ENCODE results near the gene CD109.
"Not testable (repeated sequence)": the region's sequence is repeated elsewhere in the genome, so short reads cannot be mapped to it uniquely, and the experiment has no call there.

- not testable (repeated sequence) for TF ChIP-seq CTCF (IDR thresholded peaks at IDR 0.05 in 2 of 3, conservative IDR thresholded peaks at IDR 0.05 in 1 of 3; ENCODE audit: control insufficient read depth in 2 of 3, extremely low read depth in 1 of 3, insufficient read depth in 1 of 3, low read depth in 3 of 3, low read length in 3 of 3); POLR2A (IDR thresholded peaks at IDR 0.05; ENCODE audit: low read depth, low read length)
Observed at GRCh38 chr6:73851048-73851447, 155.0 kb downstream of the CD109 start.
